ENCODE results near the gene SYMPK.
A peak's percentile ranks its signal among the peaks of the same experiment; 100 is the strongest.

The SYMPK gene

GRCh38 chr19:45864629-45865082 is 1.7 kb upstream of the SYMPK start:
- no peak for ATAC-seq
- TF ChIP-seq PPARA (CRISPR knock-in tag; IDR thresholded peaks at IDR 0.05; ENCODE audit: borderline replicate concordance) (no peak), ESRRG (CRISPR knock-in tag; IDR thresholded peaks at IDR 0.05) (no peak), ZNF565 (CRISPR knock-in tag; conservative IDR thresholded peaks at IDR 0.05; ENCODE audit: low read depth) (no peak), ZC3H10 (CRISPR knock-in tag; IDR thresholded peaks at IDR 0.05) (no peak), OSR1 (CRISPR knock-in tag; IDR thresholded peaks at IDR 0.05) (no peak), RARB (CRISPR knock-in tag; IDR thresholded peaks at IDR 0.05) (no peak), ARNTL (CRISPR knock-in tag; IDR thresholded peaks at IDR 0.05; ENCODE audit: borderline replicate concordance, low read depth) (no peak), SNAI2 (CRISPR knock-in tag; IDR thresholded peaks at IDR 0.05) (no peak), TOX (CRISPR knock-in tag; IDR thresholded peaks at IDR 0.05; ENCODE audit: borderline replicate concordance) (no peak), TCF4 (CRISPR knock-in tag; IDR thresholded peaks at IDR 0.05; ENCODE audit: borderline replicate concordance) (no peak), PATZ1 (CRISPR knock-in tag; IDR thresholded peaks at IDR 0.05; ENCODE audit: borderline replicate concordance) (no peak), CSDC2 (CRISPR knock-in tag; IDR thresholded peaks at IDR 0.05) (no peak), POU6F1 (CRISPR knock-in tag; IDR thresholded peaks at IDR 0.05; ENCODE audit: borderline replicate concordance, low read depth) (no peak), ZFP3 (CRISPR knock-in tag; IDR thresholded peaks at IDR 0.05) (no peak), CREB5 (CRISPR knock-in tag; IDR thresholded peaks at IDR 0.05; ENCODE audit: low read depth) (no peak), ZNF8 (CRISPR knock-in tag; IDR thresholded peaks at IDR 0.05) (no peak), GLIS3 (CRISPR knock-in tag; IDR thresholded peaks at IDR 0.05) (no peak)

- peak; percentile 65 for ATAC-seq
- no peak for TF ChIP-seq GLIS3 (CRISPR knock-in tag; IDR thresholded peaks at IDR 0.05)
- no peak for TF ChIP-seq ZNF70 (CRISPR knock-in tag; IDR thresholded peaks at IDR 0.05)
- TF ChIP-seq CREB5 (CRISPR knock-in tag; IDR thresholded peaks at IDR 0.05; ENCODE audit: low read depth) = no peak
- TF ChIP-seq ZFP30 (CRISPR knock-in tag; IDR thresholded peaks at IDR 0.05) = no peak
- no peak for TF ChIP-seq ZNF565 (CRISPR knock-in tag; conservative IDR thresholded peaks at IDR 0.05; ENCODE audit: low read depth)
- no peak for TF ChIP-seq RARB (CRISPR knock-in tag; IDR thresholded peaks at IDR 0.05)
- TF ChIP-seq TCF4 (CRISPR knock-in tag; IDR thresholded peaks at IDR 0.05; ENCODE audit: borderline replicate concordance) = no peak
- TF ChIP-seq PATZ1 (CRISPR knock-in tag; IDR thresholded peaks at IDR 0.05; ENCODE audit: borderline replicate concordance) = no peak
- no peak for TF ChIP-seq CSDC2 (CRISPR knock-in tag; IDR thresholded peaks at IDR 0.05)
- TF ChIP-seq CSRNP3 (CRISPR knock-in tag; IDR thresholded peaks at IDR 0.05) = no peak
- no peak for TF ChIP-seq PPARA (CRISPR knock-in tag; IDR thresholded peaks at IDR 0.05; ENCODE audit: borderline replicate concordance)
- no peak for TF ChIP-seq ESRRG (CRISPR knock-in tag; IDR thresholded peaks at IDR 0.05)
- no peak for TF ChIP-seq TOX (CRISPR knock-in tag; IDR thresholded peaks at IDR 0.05; ENCODE audit: borderline replicate concordance)
- TF ChIP-seq ZFP3 (CRISPR knock-in tag; IDR thresholded peaks at IDR 0.05) = no peak
- no peak for TF ChIP-seq ARNTL (CRISPR knock-in tag; IDR thresholded peaks at IDR 0.05; ENCODE audit: borderline replicate concordance, low read depth)
- TF ChIP-seq BACH2 (CRISPR knock-in tag; IDR thresholded peaks at IDR 0.05; ENCODE audit: borderline replicate concordance) = no peak
These were observed 1.1 kb upstream of the SYMPK start, which contains the start of gene FOXA3 for GRCh38 chr19:45863840-45864628. TSS of gene FOXA3 (plus strand) at chr19:45864326. CDS start at chr19:45864457, 131 bp downstream.
